ENCODE measurements around the gene SEMA3A.

Gene SEMA3A

DNA sequence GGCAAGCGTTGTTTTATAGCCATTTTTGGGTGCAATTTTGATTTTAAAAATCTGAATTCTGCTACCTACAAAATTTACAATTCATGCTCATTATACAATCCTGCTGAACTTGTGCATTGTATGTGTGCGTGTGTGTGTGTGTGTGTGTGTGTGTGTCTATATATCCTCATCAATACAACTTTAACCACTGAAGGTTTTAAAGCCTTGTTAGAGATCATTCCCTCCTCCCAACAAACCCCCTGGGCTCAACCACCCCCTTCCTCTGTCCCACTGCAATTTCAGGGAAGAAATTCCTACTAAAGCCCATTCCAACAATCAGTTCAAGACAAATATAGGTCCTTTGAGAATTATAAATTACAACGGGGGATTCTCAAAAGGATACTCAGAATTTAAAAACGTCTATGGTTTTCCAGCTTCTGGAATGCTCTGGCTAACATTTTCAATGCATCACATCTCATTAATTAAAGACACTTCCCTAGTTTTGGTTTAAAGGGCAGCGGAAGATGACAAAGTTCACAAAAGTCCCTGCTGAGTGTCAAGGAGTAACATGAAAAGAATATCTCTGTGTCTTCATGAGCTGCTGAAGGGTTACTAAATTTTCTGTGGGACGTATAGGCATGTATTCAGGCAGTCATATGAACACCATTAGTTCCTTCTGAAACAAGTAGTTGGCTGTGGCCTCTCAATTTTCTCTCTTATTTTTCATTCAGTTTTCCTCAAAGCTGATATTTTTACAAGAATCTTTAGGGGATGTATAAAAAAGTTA lies 889 bp upstream of the SEMA3A start:
- peak; percentile 34 for DNase-seq

DNA sequence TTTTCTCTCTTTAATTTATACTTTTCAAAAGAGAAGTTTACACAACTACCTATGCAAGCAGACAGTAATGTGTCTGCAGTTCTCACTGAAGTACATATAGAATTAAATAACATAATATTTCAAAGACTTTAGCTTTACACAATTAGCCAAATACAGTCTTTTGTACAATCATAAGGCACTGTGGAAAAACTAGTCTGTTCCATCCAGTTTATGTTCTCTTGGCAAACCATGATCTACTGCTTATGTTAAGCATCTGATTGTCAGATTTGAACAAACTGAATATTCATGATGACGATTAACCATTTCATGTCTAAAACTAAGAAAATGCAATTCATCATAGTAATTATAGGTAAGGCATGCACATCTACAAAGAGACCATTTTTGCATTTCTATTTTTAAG lies 842 bp downstream of the SEMA3A start:
- no peak for DNase-seq

DNA sequence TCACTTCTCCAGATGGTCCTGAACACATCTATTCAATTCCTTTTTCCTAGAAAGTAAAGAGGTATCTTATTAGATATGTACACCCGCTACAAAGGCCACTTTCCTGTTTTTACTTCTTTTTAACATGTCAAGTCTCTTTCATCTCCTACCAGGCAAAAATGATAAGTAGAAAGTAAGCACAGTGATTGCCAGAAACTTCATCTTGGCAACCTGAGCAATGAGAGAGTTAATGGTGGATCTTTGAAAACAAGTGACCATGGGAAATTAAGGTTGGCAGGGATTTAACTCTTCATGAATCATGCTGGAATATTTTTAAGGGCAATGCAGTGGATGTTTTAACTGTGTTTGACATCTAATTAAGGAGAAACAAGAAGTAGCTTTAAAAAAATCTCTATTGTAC lies 2.7 kb downstream of the SEMA3A start:
- peak; percentile 49 for DNase-seq

DNA sequence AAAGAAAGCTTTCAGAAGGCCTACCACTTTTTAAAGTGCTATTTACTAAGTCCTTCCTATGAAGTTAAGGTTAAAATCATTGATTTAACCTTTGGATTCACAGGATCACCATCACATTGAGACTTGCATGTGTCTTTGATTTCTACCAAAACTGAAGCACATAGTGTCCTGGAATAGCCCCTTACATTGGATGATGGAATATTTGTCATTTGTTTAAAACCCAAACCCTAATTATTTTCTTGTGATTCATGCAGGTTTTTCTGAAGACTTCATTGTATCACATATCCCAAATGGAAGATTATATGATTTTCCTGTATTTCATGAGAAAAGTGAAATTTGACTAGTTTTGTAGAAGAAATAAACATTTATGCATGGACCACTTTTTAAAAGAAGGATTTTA lies 3.3 kb downstream of the SEMA3A start:
- DNase-seq: peak; percentile 55

DNA sequence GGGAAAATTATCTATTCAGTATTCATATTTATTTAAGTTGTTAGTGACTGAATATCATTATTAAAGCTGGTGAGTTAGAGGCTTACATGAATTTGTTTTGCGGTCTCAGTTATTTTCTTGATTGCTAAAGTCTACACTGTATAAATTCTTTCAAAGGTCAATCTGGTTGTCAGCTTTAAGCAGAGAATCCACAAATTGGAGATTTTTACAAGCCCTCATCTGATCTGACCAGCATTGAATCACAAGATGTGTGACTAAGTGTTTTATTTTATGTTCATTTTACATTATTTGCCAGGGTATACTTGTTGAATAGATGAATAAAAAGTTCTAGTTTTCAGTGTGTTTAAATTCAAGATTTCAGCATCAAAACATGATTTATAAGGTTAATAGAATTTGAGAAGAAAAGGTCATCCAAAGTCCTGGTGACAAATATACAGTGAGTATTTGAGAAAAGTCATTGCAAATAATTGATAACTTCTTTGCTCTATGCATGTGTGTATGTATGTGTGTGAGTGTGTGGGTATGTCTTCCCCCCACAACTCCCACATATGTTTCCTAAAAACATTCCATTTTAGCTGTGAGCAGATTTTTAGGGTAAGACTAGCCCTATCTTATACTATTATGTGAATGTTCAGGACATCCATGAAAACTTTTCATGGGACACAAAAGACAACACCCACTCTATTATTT lies 4.4 kb downstream of the SEMA3A start:
- DNase-seq: peak; percentile 73

DNA sequence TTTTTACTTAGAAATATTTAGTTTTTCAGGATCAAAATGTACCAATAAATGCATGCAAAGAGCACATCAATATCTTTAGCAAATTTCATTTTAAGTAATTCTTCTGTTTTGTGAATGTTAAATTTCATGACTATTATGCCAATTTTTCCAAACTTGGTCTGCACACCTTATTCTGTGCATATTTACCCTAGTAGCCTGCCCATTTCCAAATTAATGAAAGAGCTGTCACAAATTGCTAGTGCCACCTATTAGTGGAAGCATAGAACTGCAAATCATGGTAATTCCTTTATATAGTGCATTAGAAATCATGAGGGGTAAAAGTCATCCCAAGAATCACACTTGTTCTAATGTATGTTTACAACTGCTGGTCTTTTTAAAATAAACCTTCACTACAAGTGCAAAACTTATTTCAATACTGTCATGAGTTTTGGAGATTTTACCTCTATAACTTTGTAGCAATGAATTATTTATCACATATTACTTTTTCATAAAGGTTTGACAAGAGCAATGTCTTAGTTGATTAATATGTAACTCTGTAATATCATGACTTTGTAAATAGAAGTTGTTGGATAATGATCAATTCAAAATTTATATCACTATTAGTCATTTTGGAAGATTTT lies 5.7 kb downstream of the SEMA3A start:
- DNase-seq: peak; percentile 44

DNA sequence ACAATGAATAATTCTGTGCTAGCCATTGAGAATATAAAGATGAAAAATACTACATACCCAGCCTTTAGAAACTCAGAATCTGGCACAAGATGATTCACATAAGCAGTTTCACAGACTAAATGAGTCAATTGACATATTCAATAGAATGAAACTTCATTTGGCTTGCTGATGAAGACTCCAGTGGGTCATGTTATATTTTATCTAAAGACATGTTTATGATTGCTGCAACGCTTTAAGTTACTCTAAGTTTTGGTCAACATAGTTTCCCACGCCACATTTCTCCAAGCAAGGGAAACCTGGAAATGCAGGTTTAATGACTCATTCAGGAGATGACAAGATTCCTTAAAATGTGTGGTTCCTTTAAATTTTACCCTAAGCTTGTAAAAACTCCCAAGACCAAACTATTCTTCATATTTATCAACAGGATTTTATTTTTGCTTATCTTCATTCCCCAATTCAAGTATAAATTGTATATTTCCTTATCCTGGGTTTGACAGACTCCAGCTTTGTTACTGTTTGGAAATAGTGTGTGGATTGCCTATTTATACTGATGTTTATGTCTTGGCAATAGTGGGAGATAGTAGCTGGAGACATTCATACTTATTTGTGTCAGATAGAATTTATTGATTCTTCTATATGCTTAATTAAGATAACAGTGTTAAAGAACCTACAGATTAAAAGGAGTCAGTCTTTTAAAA lies 6.6 kb downstream of the SEMA3A start:
- peak; percentile 60 for DNase-seq

DNA sequence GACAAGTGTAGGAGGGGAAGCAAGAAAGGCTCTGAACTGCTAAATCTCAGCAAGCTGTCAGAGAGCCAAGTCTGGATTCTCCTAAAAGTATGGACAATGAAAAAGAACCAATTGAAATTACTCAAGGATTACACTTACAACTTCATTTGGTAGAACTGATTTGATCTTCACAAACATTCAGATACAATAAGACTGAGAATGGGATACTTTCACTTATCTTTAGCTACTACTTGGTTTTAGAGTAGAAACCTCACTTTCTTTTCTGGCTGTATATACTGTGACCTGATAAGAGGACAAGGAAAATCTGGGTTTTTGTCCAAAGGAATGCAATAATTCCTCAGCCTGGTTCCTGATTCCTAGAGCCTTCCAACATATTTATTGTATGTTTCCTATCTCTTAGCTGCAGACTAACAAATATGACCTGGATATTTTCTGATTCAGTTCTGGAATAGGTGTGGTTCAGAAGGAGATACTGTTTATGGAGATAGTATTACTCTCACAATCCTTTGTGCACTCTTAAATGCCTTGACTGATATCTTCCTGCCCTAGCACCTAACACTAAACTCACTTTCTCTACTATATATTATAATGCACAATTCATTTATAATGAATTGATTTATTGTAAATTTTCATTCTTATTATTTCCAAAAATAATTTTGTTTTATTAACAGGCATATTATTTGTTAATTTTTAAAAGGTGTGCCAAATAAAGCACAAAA lies 7.3 kb downstream of the SEMA3A start:
- DNase-seq: no peak

DNA sequence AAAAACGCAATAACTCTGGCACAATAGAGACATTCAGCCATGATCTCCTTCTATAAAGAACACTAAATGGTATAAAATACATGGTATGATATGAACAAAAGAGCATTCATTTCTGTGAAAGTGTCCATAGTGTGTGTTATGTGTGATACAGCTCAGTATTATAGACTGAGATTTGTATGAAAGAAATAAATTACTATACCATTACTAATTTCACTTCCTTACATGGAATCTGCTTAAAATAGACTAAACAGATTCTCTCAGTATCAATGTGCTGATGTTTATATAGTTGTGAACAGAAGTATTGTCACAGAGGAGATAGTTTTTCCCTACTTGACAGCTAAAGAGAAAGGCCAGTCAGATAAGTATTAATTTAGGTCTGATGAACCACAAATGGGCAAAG lies 10.8 kb downstream of the SEMA3A start:
- no peak for DNase-seq

DNA sequence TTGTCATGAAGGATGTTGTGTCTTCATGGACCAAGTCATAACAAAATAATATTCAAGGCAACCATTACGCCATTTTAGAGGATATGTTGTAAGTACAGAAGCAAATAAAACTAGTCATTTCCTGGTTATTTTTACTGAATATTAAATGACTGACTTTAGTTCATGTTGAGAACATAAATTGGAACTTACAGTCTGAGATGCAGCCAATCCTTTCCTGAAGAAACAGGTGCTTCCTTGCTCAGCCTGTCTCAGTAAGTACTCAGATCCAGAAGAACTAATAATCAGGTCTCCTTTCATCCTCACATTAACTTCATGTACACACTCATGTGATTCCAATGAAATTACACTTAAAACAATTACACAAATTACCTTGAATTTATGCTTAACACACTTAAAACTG lies 12.3 kb downstream of the SEMA3A start:
- no peak for DNase-seq

DNA sequence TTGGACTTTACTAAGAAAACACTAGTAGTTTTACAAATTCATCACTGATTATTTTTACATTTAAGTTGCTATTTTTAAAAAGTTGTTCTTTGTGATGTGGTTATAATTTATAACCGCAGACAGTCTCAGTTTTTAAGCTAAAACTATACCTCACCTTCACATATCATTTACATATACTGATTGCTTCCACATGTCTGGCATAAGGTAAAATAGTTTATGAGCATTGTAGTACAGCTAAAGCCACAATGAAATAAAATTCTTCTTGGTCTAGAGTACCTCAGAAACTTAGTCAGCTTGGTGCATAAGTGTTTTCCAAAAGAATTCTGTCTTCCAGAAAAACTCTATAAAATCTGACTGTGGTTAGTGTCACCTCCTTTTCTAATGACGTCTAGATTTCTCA lies 13.0 kb downstream of the SEMA3A start:
- no peak for DNase-seq

DNA sequence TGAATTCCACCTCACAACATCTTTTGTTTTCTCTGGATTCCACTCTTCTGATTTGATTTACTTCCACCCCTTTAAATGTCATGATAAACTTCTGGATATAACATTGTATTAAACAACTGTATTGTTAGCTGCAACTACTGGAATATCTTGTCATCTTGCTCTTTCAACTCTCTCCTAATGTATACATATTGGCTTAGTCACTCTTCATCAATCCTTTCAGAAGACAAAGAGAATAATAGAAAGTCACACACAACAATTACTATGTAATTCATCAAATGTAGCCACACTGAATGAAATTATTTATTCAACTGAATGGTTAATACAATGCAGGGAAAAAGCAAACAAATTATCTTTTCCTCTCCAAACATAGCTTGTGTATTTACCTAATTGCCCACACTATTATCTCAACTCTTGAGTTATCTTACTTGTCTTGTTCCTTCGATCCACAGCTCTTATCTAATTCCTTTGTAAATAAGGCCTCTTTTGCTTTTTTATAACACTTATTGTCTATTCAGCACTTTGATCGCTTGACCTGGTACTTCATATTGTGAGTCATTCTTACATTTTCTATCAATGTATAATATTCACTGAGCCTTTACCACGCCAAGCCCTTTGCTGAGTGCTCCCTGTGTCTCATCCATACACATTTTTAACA lies 16.7 kb downstream of the SEMA3A start:
- no peak for DNase-seq

DNA sequence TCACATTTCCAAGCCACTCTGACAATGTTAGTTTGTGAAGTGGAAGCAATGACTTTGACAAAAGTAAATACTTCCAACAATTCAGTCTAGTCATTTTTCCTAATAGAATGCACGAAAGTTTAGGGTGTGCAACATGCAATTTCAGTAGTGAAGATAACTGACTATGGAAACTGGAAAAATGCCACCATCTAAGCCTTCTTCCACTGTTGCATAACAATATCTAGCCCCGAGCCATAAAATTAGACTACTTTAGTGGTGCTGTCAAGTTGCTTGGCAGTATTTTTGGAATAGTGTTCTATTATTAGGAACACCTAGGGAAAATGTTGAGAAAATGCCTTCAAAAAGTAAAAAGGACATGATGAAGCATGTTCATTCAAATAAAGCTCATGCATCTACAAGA lies 17.9 kb downstream of the SEMA3A start:
- DNase-seq: no peak

DNA sequence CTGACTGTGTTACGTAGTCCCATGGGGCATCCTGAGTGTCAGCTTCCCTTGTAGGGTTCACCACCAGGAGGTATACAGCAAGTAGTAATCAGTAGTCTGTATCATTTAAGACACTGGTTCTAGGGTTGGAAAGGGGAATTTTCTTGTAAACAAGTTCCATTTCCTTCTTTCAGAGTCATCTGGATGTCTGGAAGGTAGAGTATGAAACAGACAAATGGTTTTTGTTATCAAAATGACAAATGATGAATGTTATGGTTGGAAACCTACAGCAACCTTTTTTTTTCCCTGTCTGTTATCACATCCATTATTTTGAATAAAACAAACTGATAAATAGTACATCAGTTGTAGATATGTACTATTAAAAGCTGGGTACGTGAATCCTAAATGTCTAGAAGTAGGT lies 19.1 kb downstream of the SEMA3A start:
- DNase-seq: no peak

DNA sequence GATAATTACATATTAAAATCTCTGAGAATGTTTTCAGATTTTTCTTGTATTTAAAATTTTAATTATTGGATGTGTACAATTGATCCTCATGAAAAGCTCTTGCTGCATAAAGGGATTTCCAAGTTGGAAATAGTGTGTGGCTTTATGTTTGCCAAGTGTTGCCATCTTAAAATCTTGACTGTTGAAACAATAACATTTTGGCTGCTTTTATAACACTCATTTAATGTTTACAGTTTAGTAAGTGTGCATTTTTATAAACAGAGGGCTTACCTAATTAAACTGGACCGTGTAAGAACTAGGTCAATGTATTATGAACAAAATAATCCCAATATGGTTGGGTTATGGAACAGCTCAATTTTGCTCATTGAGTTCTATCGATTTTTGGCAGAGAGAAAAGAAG lies 23.9 kb downstream of the SEMA3A start:
- no peak for DNase-seq

DNA sequence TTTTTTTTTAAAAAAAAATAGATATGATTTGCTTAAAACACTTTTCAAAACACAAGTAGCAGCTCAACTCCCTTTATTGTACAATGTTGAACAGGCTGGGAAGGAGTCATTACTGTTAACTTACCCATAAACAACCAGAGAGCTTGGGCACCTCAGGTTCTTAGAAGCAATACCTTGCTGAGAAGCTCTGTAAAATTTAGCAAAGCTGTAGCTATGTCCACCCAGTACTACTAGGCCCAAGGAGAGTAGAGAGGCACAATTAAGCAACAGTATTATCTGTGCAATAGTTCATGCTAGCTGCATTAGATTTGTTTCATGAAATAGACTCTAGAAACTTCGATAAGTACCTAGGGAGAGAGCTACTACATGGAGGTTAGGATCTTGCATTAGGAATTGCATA lies 32.0 kb downstream of the SEMA3A start:
- DNase-seq: no peak

DNA sequence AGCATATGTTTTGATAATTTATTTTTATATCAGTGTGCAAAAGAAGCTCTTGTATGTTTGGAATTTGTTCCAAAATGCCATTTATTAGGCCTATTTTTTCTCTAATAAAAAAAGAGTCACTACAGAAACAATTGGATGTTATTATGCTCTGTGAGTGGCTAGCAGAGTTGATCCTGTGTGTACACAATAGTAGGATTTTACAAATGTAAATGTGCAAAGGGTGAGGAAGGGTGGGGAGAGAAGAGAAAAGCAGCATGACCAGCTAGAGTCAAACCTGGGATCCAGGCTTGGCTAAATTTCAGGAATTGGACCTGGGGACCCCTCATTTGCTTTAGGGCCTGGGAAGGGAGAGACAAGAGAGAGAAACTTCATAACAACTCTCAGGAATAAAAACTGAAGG lies 32.5 kb downstream of the SEMA3A start:
- no peak for DNase-seq

DNA sequence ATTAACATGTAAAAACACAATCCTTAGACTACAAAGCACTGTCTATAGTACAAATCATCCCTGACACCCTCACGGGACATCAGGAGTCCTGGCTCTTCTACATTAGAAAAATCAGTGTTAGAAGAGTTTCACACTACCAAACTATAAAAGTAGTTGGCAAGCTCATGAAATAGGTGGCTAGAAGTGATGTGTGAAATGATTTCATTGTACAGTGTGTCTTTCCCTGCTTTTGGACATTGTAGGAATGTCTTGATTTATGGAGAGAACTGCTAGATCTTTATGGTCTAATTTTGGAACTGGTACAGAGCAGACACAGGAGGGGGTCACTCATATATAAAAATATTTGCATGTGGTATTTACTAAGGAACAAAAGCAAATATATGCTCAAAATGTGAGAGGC lies 33.2 kb downstream of the SEMA3A start:
- no peak for DNase-seq

DNA sequence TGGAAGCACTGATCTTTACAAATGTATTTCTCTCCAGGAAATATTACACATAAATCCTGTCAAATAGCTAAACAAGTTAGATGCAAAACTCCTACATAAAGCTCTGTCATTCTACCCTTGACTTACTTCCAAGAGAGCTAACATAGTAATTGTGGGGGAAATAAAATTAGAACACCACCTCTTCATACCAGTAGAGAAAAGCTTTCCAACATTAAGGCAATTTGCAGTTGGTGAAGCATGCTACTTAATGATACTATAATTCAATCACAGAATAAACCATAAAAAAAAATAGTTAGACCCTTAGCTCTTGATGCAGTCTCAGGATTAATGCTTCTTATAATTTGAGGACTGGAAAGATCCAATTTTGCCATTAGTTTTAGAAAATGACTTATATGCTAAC lies 35.2 kb downstream of the SEMA3A start:
- DNase-seq: no peak

DNA sequence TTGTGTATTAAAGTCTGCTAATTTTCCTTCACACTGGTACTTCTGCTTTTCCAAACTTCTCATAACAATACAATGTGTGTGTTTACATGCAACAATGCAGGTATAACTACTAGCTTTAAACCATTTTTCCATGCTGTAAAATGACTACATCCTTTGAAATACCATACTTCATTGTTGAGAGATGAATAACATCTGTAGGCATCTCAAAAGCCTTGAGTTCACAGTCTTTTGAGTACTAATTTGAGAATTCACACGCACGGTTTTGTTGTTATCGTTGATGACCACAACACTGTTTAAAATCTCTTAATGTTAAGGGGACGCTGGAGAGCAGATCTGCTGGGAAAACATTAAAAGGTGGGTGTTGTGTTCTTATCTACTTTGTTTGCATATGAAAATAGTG lies 37.4 kb downstream of the SEMA3A start:
- no peak for DNase-seq

DNA sequence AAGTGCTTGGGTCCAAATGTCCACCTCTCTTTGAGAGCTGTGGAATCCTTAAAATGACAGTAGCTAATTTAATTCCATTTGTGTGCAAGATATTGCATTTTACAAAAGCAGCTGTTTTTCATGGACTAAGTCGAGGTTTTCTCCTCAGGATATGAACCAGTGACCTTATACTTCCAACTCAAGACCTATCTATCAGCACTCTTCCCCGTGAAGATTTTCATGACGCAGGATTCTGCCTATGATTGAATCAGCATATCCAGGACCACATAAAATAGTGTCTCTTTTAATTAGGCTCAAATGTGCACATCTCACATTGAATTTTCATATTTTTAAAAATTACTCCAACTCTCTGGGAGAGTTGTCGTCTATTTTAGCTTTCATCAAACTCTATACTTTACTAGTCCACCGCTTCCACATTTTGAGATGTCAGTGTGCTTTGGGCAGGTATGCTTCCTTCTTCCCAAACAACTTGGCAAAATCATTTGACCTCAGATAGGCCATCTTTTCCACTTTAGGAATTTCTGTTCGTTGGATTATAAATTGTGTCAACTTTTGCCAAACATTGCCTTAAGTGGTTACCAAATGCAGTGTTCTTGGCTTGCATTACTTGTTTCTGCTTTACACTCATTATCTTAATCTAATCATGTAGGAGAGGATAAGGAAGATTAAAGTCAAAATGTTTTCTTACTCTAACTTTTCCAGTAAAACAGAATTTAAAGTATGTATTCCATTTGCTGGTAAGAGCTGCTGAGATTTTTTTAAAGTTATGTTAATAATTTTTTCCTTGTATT lies 39.4 kb downstream of the SEMA3A start:
- DNase-seq: no peak

DNA sequence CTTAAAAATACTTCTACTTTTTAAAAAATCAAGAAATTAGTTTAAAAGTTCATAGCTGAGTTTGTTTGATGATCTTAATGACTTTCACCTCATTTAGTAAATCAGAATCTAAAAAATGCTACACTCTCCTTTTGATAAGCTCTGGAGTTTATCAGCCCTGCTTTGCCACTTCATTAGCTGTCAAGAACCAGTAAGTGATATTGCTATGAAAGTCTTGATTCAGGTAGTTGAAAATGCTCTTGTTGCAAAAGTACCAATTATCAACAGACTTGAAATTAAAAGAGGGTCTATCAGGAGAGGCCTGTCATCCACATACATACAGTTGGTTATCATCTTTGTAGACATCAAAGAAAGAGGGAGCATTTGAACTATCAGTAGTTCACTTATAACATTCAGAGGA lies 41.6 kb downstream of the SEMA3A start:
- no peak for DNase-seq
